NCI-H1105 (cell line): ENCODE results near the gene TMEM72.

ENCODE experiments used
- DNase-seq: peaks from one replicate; lab custom pipeline; 2025; lab: John Stamatoyannopoulos, UW

Gene TMEM72

DNA sequence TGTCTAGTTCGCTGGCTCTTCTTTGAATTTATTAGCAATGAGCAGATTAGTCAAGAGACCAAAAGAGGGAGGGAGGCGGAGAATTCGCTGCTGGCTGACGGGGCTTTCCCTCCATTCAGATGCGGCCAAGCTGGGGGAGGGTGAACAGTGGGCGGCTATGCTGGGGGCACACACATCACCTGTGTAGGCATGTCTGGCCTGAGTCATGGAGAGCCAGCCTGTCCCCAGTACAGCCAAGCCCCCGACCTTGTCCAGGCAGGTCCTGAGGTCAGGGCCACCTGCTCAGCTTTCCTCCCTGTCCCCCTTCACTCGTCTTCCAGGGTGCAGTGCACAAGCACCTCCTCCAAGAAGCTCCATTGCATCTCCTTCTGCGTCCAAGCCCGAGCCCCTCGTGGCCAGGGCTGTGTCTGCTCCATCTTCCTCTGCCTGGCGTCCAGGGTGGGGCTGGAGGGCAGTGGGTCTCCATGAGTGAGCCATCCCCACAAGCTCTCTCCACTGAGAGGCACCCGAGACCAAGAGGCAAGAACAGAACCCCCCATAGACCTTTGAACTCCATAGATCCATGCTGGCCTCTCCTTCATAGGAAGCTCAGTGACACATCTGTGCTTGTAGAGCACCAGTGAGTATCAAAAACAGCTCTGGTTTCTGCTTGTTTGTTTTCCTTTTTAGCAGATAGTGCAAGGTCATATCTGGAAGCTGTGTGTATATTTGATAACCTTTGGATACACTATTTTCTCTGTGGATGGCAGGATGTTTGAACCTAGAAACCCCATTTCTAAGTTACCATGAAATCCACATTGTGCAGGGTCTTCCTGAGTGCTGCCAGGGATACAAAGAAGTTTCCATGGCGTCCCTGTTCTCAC is 69.4 kb downstream of the TMEM72 start:
- no peak for DNase-seq

- DNase-seq: no peak
Observed at GRCh38 chr10:44981172-44982113, 70.3 kb downstream of the TMEM72 start.

- no peak for DNase-seq
Observed at GRCh38 chr10:44982114-44982460, 71.0 kb downstream of the TMEM72 start.

DNA sequence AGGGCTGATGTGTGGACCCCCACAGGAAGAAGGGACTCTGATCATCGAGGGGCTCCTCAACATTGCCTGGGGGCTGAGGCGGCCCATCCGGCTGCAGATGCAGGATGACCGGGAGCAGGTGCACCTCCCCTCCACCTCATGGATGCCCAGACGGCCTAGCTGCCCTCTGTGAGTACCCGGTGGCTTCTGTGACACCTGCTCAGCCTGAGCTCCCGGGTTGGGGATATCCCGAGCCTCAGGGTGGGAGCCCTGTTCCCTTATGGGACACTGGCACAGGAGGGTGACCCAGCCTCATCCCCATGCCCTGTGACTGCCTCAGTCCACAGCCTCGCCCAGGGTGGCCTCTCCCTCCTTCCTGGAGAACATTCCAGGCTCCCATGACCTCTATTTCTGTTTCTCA is 71.4 kb downstream of the TMEM72 start:
- DNase-seq: no peak

- DNase-seq: no peak
Observed at GRCh38 chr10:44983066-44983894, 72.1 kb downstream of the TMEM72 start.

DNA sequence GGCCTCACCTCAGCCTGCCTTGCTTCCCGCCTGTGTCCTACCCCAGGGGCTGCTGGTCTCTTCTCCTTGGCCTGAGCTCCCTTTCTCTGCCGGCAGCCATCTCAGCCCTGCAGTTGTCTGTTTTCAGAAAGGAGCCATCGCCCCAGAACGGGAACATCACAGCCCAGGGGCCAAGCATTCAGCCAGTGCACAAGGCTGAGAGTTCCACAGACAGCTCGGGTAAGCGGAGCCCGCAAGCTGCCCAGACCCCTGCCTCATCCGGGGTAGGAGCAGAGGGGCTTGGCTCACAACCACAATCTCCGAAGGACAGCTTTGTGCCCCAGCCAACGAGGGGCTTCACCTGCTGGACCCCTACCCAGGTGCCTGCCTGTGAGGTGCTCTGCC is 72.8 kb downstream of the TMEM72 start:
- DNase-seq: no peak

GRCh38 chr10:44984671-44985101 is 73.5 kb downstream of the TMEM72 start:
- DNase-seq: no peak

DNA sequence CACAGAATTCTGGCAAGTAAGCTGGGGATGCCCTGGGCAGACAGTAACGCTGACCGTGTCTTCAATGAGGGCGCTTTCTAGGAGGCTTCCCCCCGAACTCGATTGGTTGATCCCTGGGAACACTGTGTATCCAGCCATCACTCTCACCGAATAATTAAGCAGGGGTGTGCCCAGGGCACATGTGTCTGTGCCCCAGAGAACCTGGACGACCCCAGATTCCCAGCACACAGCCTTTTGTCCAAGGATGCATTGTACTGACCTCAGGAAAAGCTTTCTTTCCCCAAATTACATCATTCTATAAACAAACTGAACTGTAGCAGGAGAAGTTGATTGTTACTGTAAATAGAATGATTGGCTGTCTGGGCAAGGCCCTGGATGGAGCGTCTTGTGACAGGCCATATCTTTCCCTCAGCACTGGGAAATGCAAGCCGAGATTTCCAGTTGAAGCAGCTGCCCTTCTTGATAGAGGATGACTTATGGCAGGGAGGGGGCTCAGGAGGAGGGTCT is 74.1 kb downstream of the TMEM72 start:
- DNase-seq: no peak

- DNase-seq: no peak
Observed at GRCh38 chr10:44986179-44986578, 75.0 kb downstream of the TMEM72 start.
